ENCODE data around the gene TXN.

DNA sequence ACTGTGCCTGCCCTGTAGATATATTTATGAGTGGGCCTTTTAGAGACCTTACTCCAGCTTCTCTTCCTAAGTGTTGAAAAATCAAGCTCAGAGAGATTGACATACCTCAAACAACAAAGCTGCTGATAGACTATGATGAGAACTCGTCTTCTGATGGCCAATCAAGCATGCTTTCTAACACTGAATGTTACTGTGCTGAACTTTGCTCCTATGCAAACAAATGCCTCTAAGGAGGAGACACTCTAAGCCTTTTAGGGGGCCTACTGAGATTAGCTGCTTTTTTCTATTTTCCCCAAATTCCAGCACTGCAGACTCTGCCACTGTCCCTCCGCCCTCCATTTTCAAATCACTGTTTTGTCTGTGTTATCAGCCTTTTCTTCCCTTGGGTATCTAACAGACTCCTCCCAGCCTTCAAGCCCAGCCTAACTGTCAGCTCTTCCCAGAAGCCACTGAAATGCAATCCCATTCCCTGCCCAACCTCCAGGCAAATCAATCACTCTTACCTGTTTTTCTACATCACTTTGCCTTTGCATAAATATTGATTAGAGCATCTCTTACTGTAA, 41.8 kb upstream of the TXN start:
- TF ChIP-seq, protein P1, sequence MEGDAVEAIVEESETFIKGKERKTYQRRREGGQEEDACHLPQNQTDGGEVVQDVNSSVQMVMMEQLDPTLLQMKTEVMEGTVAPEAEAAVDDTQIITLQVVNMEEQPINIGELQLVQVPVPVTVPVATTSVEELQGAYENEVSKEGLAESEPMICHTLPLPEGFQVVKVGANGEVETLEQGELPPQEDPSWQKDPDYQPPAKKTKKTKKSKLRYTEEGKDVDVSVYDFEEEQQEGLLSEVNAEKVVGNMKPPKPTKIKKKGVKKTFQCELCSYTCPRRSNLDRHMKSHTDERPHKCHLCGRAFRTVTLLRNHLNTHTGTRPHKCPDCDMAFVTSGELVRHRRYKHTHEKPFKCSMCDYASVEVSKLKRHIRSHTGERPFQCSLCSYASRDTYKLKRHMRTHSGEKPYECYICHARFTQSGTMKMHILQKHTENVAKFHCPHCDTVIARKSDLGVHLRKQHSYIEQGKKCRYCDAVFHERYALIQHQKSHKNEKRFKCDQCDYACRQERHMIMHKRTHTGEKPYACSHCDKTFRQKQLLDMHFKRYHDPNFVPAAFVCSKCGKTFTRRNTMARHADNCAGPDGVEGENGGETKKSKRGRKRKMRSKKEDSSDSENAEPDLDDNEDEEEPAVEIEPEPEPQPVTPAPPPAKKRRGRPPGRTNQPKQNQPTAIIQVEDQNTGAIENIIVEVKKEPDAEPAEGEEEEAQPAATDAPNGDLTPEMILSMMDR (IDR thresholded peaks at IDR 0.05), result no peak
- no peak for TF ChIP-seq EP300 (IDR thresholded peaks at IDR 0.05)
